ENCODE results near the gene WDR20. TPM values are rescaled to one million over a fixed set of nuclear protein-coding genes. Genes with fewer than 3 reads are reported as not detected.

WDR20 gene
- total and polyA plus RNA-seq, 2 donors (not counting 1 experiment from before 2014, with no cell fraction given): 12.4 to 64.0 TPM

DNA sequence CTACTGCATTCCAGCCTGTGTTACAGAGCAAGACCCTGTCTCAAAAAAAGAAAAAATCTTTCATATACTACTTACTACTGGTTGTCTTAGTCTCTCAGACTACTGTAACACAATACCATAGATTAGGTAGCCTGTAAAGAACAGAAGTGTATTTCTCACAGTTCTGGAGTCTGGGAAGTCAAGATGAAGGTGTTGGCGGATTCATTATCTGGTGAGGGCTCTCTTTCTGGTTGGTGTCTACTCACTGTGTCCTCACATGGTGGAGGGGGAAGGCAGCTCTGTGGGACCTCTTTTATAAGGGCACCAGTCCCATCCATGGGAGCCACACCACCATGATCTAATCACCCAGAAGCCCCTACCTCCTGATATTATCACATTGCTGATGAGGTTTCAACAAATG, 14.4 kb downstream of the WDR20 start:
- DNase-seq: no peak
- intact Hi-C loops (cut with micrococcal nuclease): no loop called here
- H3K27ac Mint-ChIP-seq: no peak overlapping the region
- Histone ChIP-seq H3K27me3 (replicated peaks in 1 of 4; ENCODE audit: control extremely low read depth in 1 of 4, control insufficient read depth in 3 of 4, insufficient read depth in 4 of 4, low read length in 3 of 4) (no peaks in the 10 kb centered on the region), H3K9ac (ENCODE audit: low read length) (no peak overlapping the region), H2AFZ (ENCODE audit: insufficient read depth, low read depth, low read length, poor library complexity, severe bottlenecking) (no peak overlapping the region), H3K27ac (ENCODE audit: low read length in 2 of 2) (no peak overlapping the region), H4K20me1 (ENCODE audit: control insufficient read depth, insufficient read depth, low read length, poor library complexity, severe bottlenecking) (peaks cover 90% of the 10 kb centered on the region), H3K4me3 (ENCODE audit: control extremely low read depth in 1 of 5, extremely low read depth in 1 of 5, insufficient read depth in 1 of 5, low read depth in 2 of 5, low read length in 4 of 5) (no peak overlapping the region), H3K79me2 (ENCODE audit: control insufficient read depth, insufficient read depth, low read length) (peaks cover 98% of the 10 kb centered on the region), H3K4me2 (replicated peaks; ENCODE audit: low read depth, low read length, poor library complexity, severe bottlenecking) (no peak overlapping the region), H3K9me3 (ENCODE audit: control extremely low read depth in 1 of 3, control insufficient read depth in 2 of 3, insufficient read depth in 1 of 3, low read length in 2 of 3) (peaks cover 0 to 3% (median 0%) of the 10 kb centered on the region in 3 donors), H3K36me3 (replicated peaks in 1 of 2; ENCODE audit: control extremely low read depth in 1 of 2, control insufficient read depth in 1 of 2, extremely low read depth in 1 of 2, insufficient read depth in 2 of 2, low read length in 1 of 2) (peaks cover 5 to 31% of the 10 kb centered on the region in 2 experiments), H3K4me1 (ENCODE audit: control insufficient read depth in 2 of 2, insufficient read depth in 2 of 2, low read length in 2 of 2) (no peaks in the 10 kb centered on the region)
- no peaks in the 10 kb centered on the region for H3K27me3 Mint-ChIP-seq
- WGBS (ENCODE audit: insufficient coverage): 100% methylated on average over 1 of the region's 1 CpG
- H3K4me1 Mint-ChIP-seq: peaks cover 32% of the 10 kb centered on the region
- no peaks in the 10 kb centered on the region for H3K9me3 Mint-ChIP-seq (ENCODE audit: insufficient read depth)
- ATAC-seq (ENCODE audit: low read depth): no peak
- ChIA-PET CTCF (no interaction called here), POLR2A (no interaction called here)
- H3K4me3 Mint-ChIP-seq: no peak overlapping the region
- no peak for TF ChIP-seq EZH2 (IDR thresholded peaks at IDR 0.05; ENCODE audit: borderline replicate concordance, insufficient read depth, low read depth, low read length, poor library complexity, severe bottlenecking)
- TF ChIP-seq, protein P1, sequence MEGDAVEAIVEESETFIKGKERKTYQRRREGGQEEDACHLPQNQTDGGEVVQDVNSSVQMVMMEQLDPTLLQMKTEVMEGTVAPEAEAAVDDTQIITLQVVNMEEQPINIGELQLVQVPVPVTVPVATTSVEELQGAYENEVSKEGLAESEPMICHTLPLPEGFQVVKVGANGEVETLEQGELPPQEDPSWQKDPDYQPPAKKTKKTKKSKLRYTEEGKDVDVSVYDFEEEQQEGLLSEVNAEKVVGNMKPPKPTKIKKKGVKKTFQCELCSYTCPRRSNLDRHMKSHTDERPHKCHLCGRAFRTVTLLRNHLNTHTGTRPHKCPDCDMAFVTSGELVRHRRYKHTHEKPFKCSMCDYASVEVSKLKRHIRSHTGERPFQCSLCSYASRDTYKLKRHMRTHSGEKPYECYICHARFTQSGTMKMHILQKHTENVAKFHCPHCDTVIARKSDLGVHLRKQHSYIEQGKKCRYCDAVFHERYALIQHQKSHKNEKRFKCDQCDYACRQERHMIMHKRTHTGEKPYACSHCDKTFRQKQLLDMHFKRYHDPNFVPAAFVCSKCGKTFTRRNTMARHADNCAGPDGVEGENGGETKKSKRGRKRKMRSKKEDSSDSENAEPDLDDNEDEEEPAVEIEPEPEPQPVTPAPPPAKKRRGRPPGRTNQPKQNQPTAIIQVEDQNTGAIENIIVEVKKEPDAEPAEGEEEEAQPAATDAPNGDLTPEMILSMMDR (IDR thresholded peaks at IDR 0.05): no peak

DNA sequence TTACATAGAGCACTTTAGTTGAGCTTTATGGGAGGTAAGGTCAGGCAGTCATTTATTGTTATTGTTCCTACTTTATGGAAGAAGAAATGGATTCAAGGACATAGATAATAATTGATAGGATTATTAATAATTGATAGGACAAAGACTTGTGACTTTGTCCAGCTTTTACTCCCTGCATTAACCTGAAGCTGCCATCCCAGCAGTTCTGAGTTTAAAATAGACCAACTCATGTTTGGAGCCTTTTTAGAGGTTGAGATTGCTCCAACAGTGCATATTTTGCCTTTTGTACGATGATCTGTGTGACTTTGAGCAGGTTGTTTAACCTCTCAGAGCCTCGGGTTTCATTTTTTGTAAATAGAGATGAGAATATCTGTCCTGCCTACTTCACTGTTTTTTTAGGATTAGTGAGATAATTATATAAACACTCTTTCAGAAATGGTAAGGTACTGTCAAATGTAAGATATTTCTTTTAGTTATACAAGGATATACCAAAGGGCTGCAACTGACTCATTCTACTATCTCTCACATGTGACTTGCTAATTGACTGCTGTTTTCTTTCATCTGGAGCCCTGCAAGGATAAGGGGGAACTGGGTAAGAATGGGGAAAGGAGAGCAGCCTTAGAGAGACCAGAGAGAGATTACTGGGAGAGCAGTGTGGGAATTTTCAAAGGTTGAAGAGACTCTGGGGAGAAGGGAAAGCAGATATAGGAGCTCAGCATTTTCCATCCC, 15.3 kb downstream of the WDR20 start:
- 83% methylated on average over 1 of the region's 2 CpGs for WGBS (ENCODE audit: insufficient coverage)
- peaks cover 6 to 7% of the 10 kb centered on the region in 2 donors for H3K4me1 ChIP-seq (ENCODE audit: control insufficient read depth in 2 of 2, insufficient read depth in 2 of 2, low read length in 2 of 2)
- ChIA-PET POLR2A (no interaction called here), CTCF (no interaction called here)
- H3K4me1 Mint-ChIP-seq: peaks cover 40% of the 10 kb centered on the region
- no peak overlapping the region for H3K4me2 ChIP-seq (replicated peaks; ENCODE audit: low read depth, low read length, poor library complexity, severe bottlenecking)
- no peaks in the 10 kb centered on the region for H3K27me3 Mint-ChIP-seq
- H3K9ac ChIP-seq (ENCODE audit: low read length): no peak overlapping the region
- no peaks in the 10 kb centered on the region for H3K27me3 ChIP-seq (replicated peaks in 1 of 4; ENCODE audit: control extremely low read depth in 1 of 4, control insufficient read depth in 3 of 4, insufficient read depth in 4 of 4, low read length in 3 of 4)
- intact Hi-C loops (cut with micrococcal nuclease): no loop called here
- H3K36me3 ChIP-seq (replicated peaks in 1 of 2; ENCODE audit: control extremely low read depth in 1 of 2, control insufficient read depth in 1 of 2, extremely low read depth in 1 of 2, insufficient read depth in 2 of 2, low read length in 1 of 2): peaks cover 7 to 28% of the 10 kb centered on the region in 2 experiments
- peaks cover 98% of the 10 kb centered on the region for H3K79me2 ChIP-seq (ENCODE audit: control insufficient read depth, insufficient read depth, low read length)
- ATAC-seq (ENCODE audit: low read depth) (no peak), DNase-seq (no peak)
- H3K9me3 ChIP-seq (ENCODE audit: control extremely low read depth in 1 of 3, control insufficient read depth in 2 of 3, insufficient read depth in 1 of 3, low read length in 2 of 3): peaks cover 0 to 3% (median 0%) of the 10 kb centered on the region in 3 donors
- H3K27ac ChIP-seq (ENCODE audit: low read length in 2 of 2): no peak overlapping the region
- H2AFZ ChIP-seq (ENCODE audit: insufficient read depth, low read depth, low read length, poor library complexity, severe bottlenecking): no peak overlapping the region
- no peak overlapping the region for H3K27ac Mint-ChIP-seq
- H4K20me1 ChIP-seq (ENCODE audit: control insufficient read depth, insufficient read depth, low read length, poor library complexity, severe bottlenecking): peaks cover 90% of the 10 kb centered on the region
- no peaks in the 10 kb centered on the region for H3K9me3 Mint-ChIP-seq (ENCODE audit: insufficient read depth)
- H3K4me3 ChIP-seq (ENCODE audit: control extremely low read depth in 1 of 5, extremely low read depth in 1 of 5, insufficient read depth in 1 of 5, low read depth in 2 of 5, low read length in 4 of 5): no peak overlapping the region
- H3K4me3 Mint-ChIP-seq: no peak overlapping the region
- no peak for TF ChIP-seq EZH2 (IDR thresholded peaks at IDR 0.05; ENCODE audit: borderline replicate concordance, insufficient read depth, low read depth, low read length, poor library complexity, severe bottlenecking)
- TF ChIP-seq, protein P1 (IDR thresholded peaks at IDR 0.05): no peak
